ENCODE results near the gene SIX6. TPM values are rescaled to one million over a fixed set of nuclear protein-coding genes. Genes with fewer than 3 reads are reported as not detected.

The SIX6 gene
- total RNA-seq, 1 experiment from 2014 or later = not detected

DNA sequence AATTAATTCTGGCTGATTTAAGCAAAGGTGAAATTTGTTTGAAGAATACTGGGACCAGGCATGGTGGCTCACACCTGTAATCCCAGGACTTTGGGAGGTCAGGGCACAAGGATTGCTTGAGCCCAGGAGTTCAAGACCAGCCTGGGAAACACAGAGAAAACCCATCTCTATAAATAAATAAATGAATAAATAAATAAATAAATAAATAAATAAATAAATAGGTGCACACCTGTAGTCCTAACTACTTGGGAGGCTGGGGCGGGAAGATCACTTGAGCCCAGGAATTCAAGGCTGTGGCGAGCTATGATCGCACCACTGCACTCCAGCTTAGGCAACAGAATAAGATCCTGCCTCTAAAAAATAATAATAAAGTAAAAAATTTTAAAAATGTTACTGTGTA lies 18.7 kb upstream of the SIX6 start:
- Histone ChIP-seq H3K56ac (ENCODE audit: insufficient read length, low read depth, low read length) (no peak overlapping the region), H3T11ph (ENCODE audit: low read length) (no peak overlapping the region), H3K23ac (ENCODE audit: insufficient read length, low read depth, low read length) (no peak overlapping the region), H2AK5ac (ENCODE audit: insufficient read length, low read length) (no peak overlapping the region), H3K4ac (ENCODE audit: low read depth, low read length) (no peak overlapping the region), H2BK20ac (ENCODE audit: low read depth, low read length, poor library complexity, severe bottlenecking) (no peak overlapping the region), H3K9ac (ENCODE audit: extremely low read depth, insufficient read length, low read length) (no peak overlapping the region), H3K4me1 (ENCODE audit: insufficient read depth, low read length) (no peaks in the 10 kb centered on the region), H3K79me2 (ENCODE audit: insufficient read depth, low read length) (no peaks in the 10 kb centered on the region), H4K91ac (ENCODE audit: insufficient read length, low read depth, low read length) (no peak overlapping the region), H4K8ac (replicated peaks; ENCODE audit: insufficient read length, low read depth, low read length) (no peak overlapping the region), H2AFZ (ENCODE audit: low read length) (no peak overlapping the region), H3K18ac (ENCODE audit: insufficient read length, low read depth, low read length) (no peak overlapping the region), H3K4me2 (ENCODE audit: insufficient read depth, insufficient read length, low read length) (no peak overlapping the region), H2BK15ac (ENCODE audit: low read depth, low read length) (no peak overlapping the region), H3K9me3 (ENCODE audit: control insufficient read depth, low read depth, low read length) (no peaks in the 10 kb centered on the region), H3K14ac (ENCODE audit: insufficient read depth, low read length) (no peak overlapping the region), H4K20me1 (ENCODE audit: control insufficient read depth, insufficient read depth, insufficient read length) (no peaks in the 10 kb centered on the region), H2BK5ac (ENCODE audit: insufficient read length, low read length) (no peak overlapping the region), H2BK120ac (ENCODE audit: low read depth, low read length, poor library complexity, severe bottlenecking) (no peak overlapping the region), H3K27me3 (ENCODE audit: insufficient read depth, low read length) (no peaks in the 10 kb centered on the region; the same call in 1 of the 2 replicates), H3K27ac (ENCODE audit: insufficient read length, low read depth, low read length) (no peak overlapping the region), H3K79me1 (ENCODE audit: insufficient read depth, low read depth, low read length, poor library complexity, severe bottlenecking) (no peaks in the 10 kb centered on the region), H4K5ac (ENCODE audit: insufficient read length, low read depth, low read length) (no peak overlapping the region), H3K23me2 (ENCODE audit: insufficient read length, low read depth, low read length, poor library complexity, severe bottlenecking) (peaks cover 5% of the 10 kb centered on the region), H2BK12ac (ENCODE audit: insufficient read length, low read depth, low read length) (no peak overlapping the region)
- no peak for DNase-seq
- WGBS (ENCODE audit: extremely low coverage, insufficient read length, low lambda C conversion rate) = no CpG with 5 or more reads among the region's 3 CpGs
- TF ChIP-seq, protein P1, sequence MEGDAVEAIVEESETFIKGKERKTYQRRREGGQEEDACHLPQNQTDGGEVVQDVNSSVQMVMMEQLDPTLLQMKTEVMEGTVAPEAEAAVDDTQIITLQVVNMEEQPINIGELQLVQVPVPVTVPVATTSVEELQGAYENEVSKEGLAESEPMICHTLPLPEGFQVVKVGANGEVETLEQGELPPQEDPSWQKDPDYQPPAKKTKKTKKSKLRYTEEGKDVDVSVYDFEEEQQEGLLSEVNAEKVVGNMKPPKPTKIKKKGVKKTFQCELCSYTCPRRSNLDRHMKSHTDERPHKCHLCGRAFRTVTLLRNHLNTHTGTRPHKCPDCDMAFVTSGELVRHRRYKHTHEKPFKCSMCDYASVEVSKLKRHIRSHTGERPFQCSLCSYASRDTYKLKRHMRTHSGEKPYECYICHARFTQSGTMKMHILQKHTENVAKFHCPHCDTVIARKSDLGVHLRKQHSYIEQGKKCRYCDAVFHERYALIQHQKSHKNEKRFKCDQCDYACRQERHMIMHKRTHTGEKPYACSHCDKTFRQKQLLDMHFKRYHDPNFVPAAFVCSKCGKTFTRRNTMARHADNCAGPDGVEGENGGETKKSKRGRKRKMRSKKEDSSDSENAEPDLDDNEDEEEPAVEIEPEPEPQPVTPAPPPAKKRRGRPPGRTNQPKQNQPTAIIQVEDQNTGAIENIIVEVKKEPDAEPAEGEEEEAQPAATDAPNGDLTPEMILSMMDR (conservative IDR thresholded peaks at IDR 0.05) = no peak
- Mint-ChIP-seq H3K4me1 (no peaks in the 10 kb centered on the region), H3K9me3 (no peaks in the 10 kb centered on the region), H3K36me3 (ENCODE audit: insufficient read depth in 1 of 3, low read depth in 3 of 3) (no peaks in the 10 kb centered on the region), H3K27me3 (ENCODE audit: low read depth) (peaks cover 8% of the 10 kb centered on the region), H3K4me3 (no peak overlapping the region), H3K27ac (no peak overlapping the region)
